Transverse colon (tissue), 4 donors: ENCODE measurements around the gene CUTA. TPM values are rescaled to one million over a fixed set of nuclear protein-coding genes. Genes with fewer than 3 reads are reported as not detected.

ENCODE experiments used
- DNase-seq: peaks from one replicate; pipeline ENCODE4 v3.0.0-alpha.2; 2019
- H3K27ac ChIP-seq, 4 donors: fragments of 200-600 bp; sonication (generic); 2 replicates each; pipeline ENCODE4 v1.5.1; 2016 to 2018; ENCODE audit warnings: inconsistent platforms in 4 of 4
- H3K27me3 ChIP-seq: fragments of 200-600 bp; sonication (generic); 2 replicates; pipeline ENCODE4 v1.5.1; 2017; ENCODE audit warnings: inconsistent platforms
- H3K36me3 ChIP-seq, 4 donors: fragments of 200-600 bp; sonication (generic); 2 replicates each; pipeline ENCODE4 v1.5.1; 2017 to 2019; ENCODE audit warnings: inconsistent platforms in 4 of 4
- H3K4me1 ChIP-seq, 4 donors: fragments of 200-600 bp; sonication (generic); 2 replicates each; pipeline ENCODE4 v1.5.1; 2017 to 2020; ENCODE audit warnings: inconsistent platforms in 4 of 4
- H3K4me3 ChIP-seq, 4 donors: fragments of 200-600 bp; sonication (generic); 1 replicate in 1 of 4; 2 replicates in 3 of 4; pipeline versions ENCODE4 v1.5.1 to v1.6.1; 2017 to 2019; ENCODE audit warnings: inconsistent platforms in 4 of 4
- H3K9me3 ChIP-seq, 2 donors: fragments of 200-600 bp; sonication (generic); 2 replicates each; pipeline ENCODE4 v1.5.1; 2017 to 2019; ENCODE audit warnings: inconsistent platforms in 2 of 2
- CTCF ChIP-seq, 5 experiments: fragments of 200-600 bp in 3 of 5; fragments of 450-650 bp in 2 of 5; sonication (generic) in 3 of 5; IDR thresholded peaks; 1 replicate in 2 of 5; 2 replicates in 3 of 5; pipeline ENCODE4 v1.5.1; 2016 to 2017; ENCODE audit warnings: antibody characterized with exemption in 5 of 5, inconsistent platforms in 3 of 5, mild to moderate bottlenecking in 2 of 5, moderate library complexity in 1 of 5
- EP300 ChIP-seq: sonication (generic); formaldehyde crosslinking; IDR thresholded peaks from one replicate; pipeline ENCODE4 v1.6.1; 2017; ENCODE audit warnings: antibody characterized with exemption, low read depth
- POLR2A ChIP-seq: fragments of 450-650 bp; IDR thresholded peaks from one replicate; pipeline ENCODE4 v1.6.1; 2016; ENCODE audit warnings: antibody characterized with exemption, mild to moderate bottlenecking, moderate library complexity
- POLR2AphosphoS5 ChIP-seq, 3 donors: sonication (generic); formaldehyde crosslinking; IDR thresholded peaks; one replicate each; pipeline ENCODE4 v1.6.1; 2016; ENCODE audit warnings: antibody characterized with exemption in 3 of 3
- WGBS, 2 donors: methylation state at CpG; one replicate each; pipeline ENCODE4 v1.1.5; 2018; ENCODE audit warnings: low coverage in 1 of 2; 5-methylcytosine and 5-hydroxymethylcytosine counted together
- in situ Hi-C, 4 donors: fragments of 200-750 bp; cut with MboI; loops; one replicate each; pipeline versions ENCODE4 v1.15.0 to v1.15.1; 2017; ENCODE audit warnings: low sequenced_read_pairs in 3 of 4, low pct_ligation_motif_present in 1 of 4, low pct_unique_long_range_greater_than_20kb in 1 of 4
- intact Hi-C: fragments of 100-400 bp; cut with DNase I; formaldehyde crosslinking; loops from one replicate; pipeline ENCODE4 v1.15.1; 2023; ENCODE audit warnings: low total_unique reads
- total RNA-seq, 4 donors: library from RNA; depleted of rRNA; stranded (reverse); fragments of >200 nt; gene quantifications; one replicate each; pipeline ENCODE4 v1.1.0, GENCODE V29; 2016

CUTA gene
- total RNA-seq, 4 donors from 2014 or later = 18.9 to 134 (median 91.3) TPM

GRCh38 chr6:33433001-33433543, 15.2 kb upstream of the CUTA start:
- intact Hi-C loops (no loop called here), in situ Hi-C loops (no loop called here)
- peaks cover 0 to 23% (median 0%) of the 10 kb centered on the region in 4 donors for H3K36me3 ChIP-seq
- peak overlapping the region; percentile 21 to 71 (median 60) for H3K27ac ChIP-seq
- no peaks in the 10 kb centered on the region for H3K27me3 ChIP-seq
- no peaks in the 10 kb centered on the region for H3K9me3 ChIP-seq
- peaks cover 4 to 32% (median 22%) of the 10 kb centered on the region in 4 donors for H3K4me1 ChIP-seq
- TF ChIP-seq POLR2AphosphoS5 (IDR thresholded peaks at IDR 0.05) = no peak
- TF ChIP-seq CTCF (IDR thresholded peaks at IDR 0.05) = no peak
- no peak for TF ChIP-seq EP300
- TF ChIP-seq POLR2A = no peak
- whole genome bisulfite sequencing, 2 donors = 100% methylated on average over 1 of the region's 1 CpG
- no peak for DNase-seq
- no peak overlapping the region for H3K4me3 ChIP-seq

- Histone ChIP-seq H3K36me3 (peaks cover 0 to 18% (median 0%) of the 10 kb centered on the region in 4 donors), H3K4me1 (peaks cover 4 to 32% (median 23%) of the 10 kb centered on the region in 4 donors), H3K4me3 (no peak overlapping the region), H3K9me3 (no peaks in the 10 kb centered on the region), H3K27ac (peak overlapping the region; percentile 21 to 71 (median 60)), H3K27me3 (no peaks in the 10 kb centered on the region)
- in situ Hi-C loops (no loop called here), intact Hi-C loops (no loop called here)
- DNase-seq = no peak
- TF ChIP-seq CTCF (IDR thresholded peaks at IDR 0.05) (no peak), EP300 (no peak), POLR2AphosphoS5 (IDR thresholded peaks at IDR 0.05) (no peak), POLR2A (no peak)
- WGBS, 2 donors = 80% methylated on average over 10 of the region's 10 CpGs; no CpG with 5 or more reads in 1 of the 2 donors
Observed at GRCh38 chr6:33432546-33432945, 14.6 kb upstream of the CUTA start.

- peak overlapping the region; percentile 21 to 90 (median 70) for H3K27ac ChIP-seq
Observed at GRCh38 chr6:33431880-33432541, 14.1 kb upstream of the CUTA start.

More at GRCh38 chr6:33431880-33432541, 14.1 kb upstream of the CUTA start:
- Histone ChIP-seq H3K9me3 (no peaks in the 10 kb centered on the region), H3K4me3 (no peak overlapping the region), H3K27me3 (no peaks in the 10 kb centered on the region), H3K36me3 (peaks cover 0 to 14% (median 0%) of the 10 kb centered on the region in 4 donors), H3K4me1 (peaks cover 9 to 37% (median 28%) of the 10 kb centered on the region in 4 donors)
- TF ChIP-seq CTCF (IDR thresholded peaks at IDR 0.05) (no peak), EP300 (no peak), POLR2AphosphoS5 (IDR thresholded peaks at IDR 0.05) (no peak), POLR2A (no peak)
- intact Hi-C loops (no loop called here), in situ Hi-C loops (no loop called here)
- DNase-seq = no peak
- 61% methylated on average over 12 of the region's 12 CpGs; no CpG with 5 or more reads in 1 of the 2 donors for WGBS, 2 donors
